GM23338 (cell line): ENCODE results near the gene SYPL1. TPM values are rescaled to one million over a fixed set of nuclear protein-coding genes. Genes with fewer than 3 reads are reported as not detected.
A peak's percentile ranks its signal among the peaks of the same experiment; 100 is the strongest.
"Not testable (repeated sequence)": the region's sequence is repeated elsewhere in the genome, so short reads cannot be mapped to it uniquely, and the experiment has no call there.

Experiments
- ATAC-seq: fragments of 200-7000 bp; cut with Tn5 transposase; 3 replicates; pipeline ENCODE4 v1.9.1; 2020
- DNase-seq: peaks from one replicate; pipeline ENCODE4 v3.0.0-alpha.2; 2015; ENCODE audit warnings: low spot score
- H2AFZ ChIP-seq: fragments of 200-600 bp; sonication (generic); 2 replicates; pipeline ENCODE4 v1.8.0; 2016; ENCODE audit warnings: antibody characterized with exemption, mild to moderate bottlenecking, moderate library complexity
- H3F3A ChIP-seq: fragments of 200-600 bp; sonication (generic); replicated peaks from 2 replicates; pipeline ENCODE4 v1.8.0; 2017; ENCODE audit warnings: antibody characterized with exemption, mixed run types, low read depth
- H3K27ac ChIP-seq: fragments of 200-600 bp; sonication (generic); 2 replicates; pipeline ENCODE4 v1.6.1; 2016; ENCODE audit warnings: low read depth
- H3K27me3 ChIP-seq: fragments of 200-600 bp; sonication (generic); 2 replicates; pipeline ENCODE4 v1.8.0; 2016; ENCODE audit warnings: mild to moderate bottlenecking, mixed run types, moderate library complexity; ENCODE audit not compliant: insufficient read depth
- H3K36me3 ChIP-seq: fragments of 200-600 bp; sonication (generic); 2 replicates; pipeline ENCODE4 v1.8.0; 2016; ENCODE audit warnings: mild to moderate bottlenecking; ENCODE audit not compliant: insufficient read depth
- H3K4me1 ChIP-seq: fragments of 200-600 bp; sonication (generic); 2 replicates; pipeline ENCODE4 v1.8.0; 2016; ENCODE audit warnings: mild to moderate bottlenecking, moderate library complexity; ENCODE audit not compliant: insufficient read depth
- H3K4me2 ChIP-seq: fragments of 200-600 bp; sonication (generic); 2 replicates; pipeline ENCODE4 v1.7.1; 2017; ENCODE audit warnings: mixed run types
- H3K4me3 ChIP-seq: fragments of 200-600 bp; sonication (generic); 2 replicates; pipeline ENCODE4 v1.6.1; 2016; ENCODE audit warnings: mixed run types
- H3K79me2 ChIP-seq: fragments of 200-600 bp; sonication (generic); replicated peaks from 2 replicates; pipeline ENCODE4 v1.8.0; 2017; ENCODE audit warnings: mild to moderate bottlenecking; ENCODE audit not compliant: insufficient read depth
- H3K9me2 ChIP-seq: fragments of 200-600 bp; sonication (generic); 2 replicates; pipeline ENCODE4 v1.8.0; 2017; ENCODE audit not compliant: insufficient read depth
- H4K20me1 ChIP-seq: fragments of 200-600 bp; sonication (generic); replicated peaks from 2 replicates; pipeline ENCODE4 v1.8.0; 2017; ENCODE audit warnings: mild to moderate bottlenecking; ENCODE audit not compliant: insufficient read depth
- H3K27ac Mint-ChIP-seq: 2 replicates; pipeline ENCODE4 v1.8.0; 2020; ENCODE audit warnings: inconsistent platforms, mild to moderate bottlenecking, moderate library complexity, mixed read lengths
- H3K27me3 Mint-ChIP-seq: 3 replicates; pipeline ENCODE4 v1.8.0; 2022; ENCODE audit warnings: low read depth, mild to moderate bottlenecking, moderate library complexity, mixed read lengths, inconsistent platforms; ENCODE audit not compliant: insufficient read depth, poor library complexity
- H3K36me3 Mint-ChIP-seq: 3 replicates; pipeline ENCODE4 v1.8.0; 2021; ENCODE audit warnings: low read depth, mild to moderate bottlenecking, inconsistent platforms, moderate library complexity, mixed read lengths
- H3K4me1 Mint-ChIP-seq: 3 replicates; pipeline ENCODE4 v1.8.0; 2020; ENCODE audit warnings: mild to moderate bottlenecking, inconsistent platforms, mixed read lengths
- H3K4me3 Mint-ChIP-seq: 3 replicates; pipeline ENCODE4 v1.8.0; 2021; ENCODE audit warnings: moderate library complexity, mild to moderate bottlenecking, inconsistent platforms, mixed read lengths
- H3K9me3 Mint-ChIP-seq: 3 replicates; pipeline ENCODE4 v1.8.0; 2020; ENCODE audit warnings: moderate library complexity, mild to moderate bottlenecking, inconsistent platforms, mixed read lengths
- CTCF ChIP-seq, 2 experiments: fragments of 200-600 bp in 1 of 2; sonication (generic) in 1 of 2; conservative IDR thresholded peaks; 2 replicates each; pipeline versions ENCODE4 v1.5.1 to v1.6.1; 2016 to 2017; ENCODE audit warnings: antibody characterized with exemption in 2 of 2, low read depth in 2 of 2, mild to moderate bottlenecking in 2 of 2, moderate library complexity in 1 of 2
- ETS1 ChIP-seq: IDR thresholded peaks from 2 replicates; pipeline ENCODE4 v1.6.1; 2016; ENCODE audit warnings: antibody characterized with exemption
- EZH2 ChIP-seq: fragments of 200-600 bp; sonication (generic); IDR thresholded peaks from one replicate; pipeline ENCODE4 v1.8.0; 2017; ENCODE audit warnings: antibody characterized with exemption, mild to moderate bottlenecking, low read depth; ENCODE audit not compliant: unreplicated experiment
- NANOG ChIP-seq: IDR thresholded peaks from 2 replicates; pipeline ENCODE4 v1.6.1; 2016; ENCODE audit warnings: antibody characterized with exemption, borderline replicate concordance
- POLR2AphosphoS5 ChIP-seq: IDR thresholded peaks from 2 replicates; pipeline ENCODE4 v1.6.1; 2016; ENCODE audit warnings: antibody characterized with exemption, low read depth
- REST ChIP-seq: IDR thresholded peaks from one replicate; pipeline ENCODE4 v1.6.1; 2018; ENCODE audit warnings: antibody characterized with exemption; ENCODE audit not compliant: unreplicated experiment
- STAT1 ChIP-seq: IDR thresholded peaks from one replicate; pipeline ENCODE4 v1.6.1; 2016; ENCODE audit warnings: antibody characterized with exemption; ENCODE audit not compliant: unreplicated experiment
- ZNF114 ChIP-seq: fragments of 250-450 bp; sonication (Bioruptor Pico); IDR thresholded peaks from 2 replicates; pipeline ENCODE4 v1.5.0; 2020; ENCODE audit warnings: mild to moderate bottlenecking, moderate library complexity
- ZNF331 ChIP-seq: fragments of 250-450 bp; sonication (Bioruptor Pico); IDR thresholded peaks from 2 replicates; pipeline ENCODE4 v1.5.0; 2020; ENCODE audit warnings: low read depth, mild to moderate bottlenecking, moderate library complexity
- ZNF462 ChIP-seq: fragments of 250-450 bp; sonication (Bioruptor Pico); IDR thresholded peaks from 2 replicates; pipeline ENCODE4 v1.5.0; 2020; ENCODE audit warnings: mild to moderate bottlenecking, moderate library complexity
- polyA plus RNA-seq: library from polyadenylated mRNA; unstranded; fragments of >200 nt; fragmentation: Nextera tagmentation; extraction: Ambion mirVana; gene quantifications from 2 replicates; pipeline ENCODE4 v1.2.1, GENCODE V29; 2016
- total RNA-seq: library from RNA; depleted of rRNA; stranded (reverse); fragments of >200 nt; shearing (Covaris generic); gene quantifications from 2 replicates; pipeline ENCODE4 v1.2.3, GENCODE V29; 2014

SYPL1 gene
- total and polyA plus RNA-seq, 2 experiments from 2014 or later = 39.3 to 52.7 TPM

- Histone ChIP-seq H3K27ac (no peak overlapping the region), H3K36me3 (no peaks in the 10 kb centered on the region), H3K27me3 (no peaks in the 10 kb centered on the region), H3F3A (no peaks in the 10 kb centered on the region), H2AFZ (peak overlapping the region; percentile 69; the same call in 1 of the 2 replicates), H4K20me1 (no peaks in the 10 kb centered on the region), H3K4me1 (0 out of 2 replicates have a peak, but pooled peaks cover 4% of the 10 kb centered on the region), H3K4me3 (no peak overlapping the region), H3K4me2 (peak overlapping the region; percentile 45; the same call in 1 of the 2 replicates), H3K9me2 (no peaks in the 10 kb centered on the region), H3K79me2 (no peaks in the 10 kb centered on the region)
- TF ChIP-seq ZNF114 (CRISPR knock-in tag) = no peak
- no peak for TF ChIP-seq CTCF (conservative IDR thresholded peaks at IDR 0.05; ENCODE audit: low read depth in 2 of 2)
- no peak for TF ChIP-seq EZH2
- no peak for TF ChIP-seq REST
- no peak for TF ChIP-seq NANOG
- no peak for TF ChIP-seq ZNF462
- no peak for TF ChIP-seq ETS1
- TF ChIP-seq STAT1 = no peak
- TF ChIP-seq ZNF331 = no peak
- TF ChIP-seq POLR2AphosphoS5 = no peak
- Mint-ChIP-seq H3K4me1 (peaks cover 15% of the 10 kb centered on the region; the same call in 2 of the 3 replicates), H3K27me3 (peaks cover 5% of the 10 kb centered on the region), H3K9me3 (no peaks in the 10 kb centered on the region), H3K27ac (peak overlapping the region; percentile 19; the same call in 1 of the 2 replicates), H3K36me3 (no peaks in the 10 kb centered on the region), H3K4me3 (no peak overlapping the region)
- DNase-seq (no peak), ATAC-seq (peak; percentile 45; the same call in 2 of the 3 replicates)
These were observed 26.7 kb upstream of the SYPL1 start for GRCh38 chr7:106138776-106139175.

- H3K4me3 ChIP-seq, H3K27me3 ChIP-seq, H3K36me3 ChIP-seq, H3K4me2 ChIP-seq, H2AFZ ChIP-seq, H3K27ac Mint-ChIP-seq, H3K79me2 ChIP-seq, H3K27me3 Mint-ChIP-seq, H3K4me3 Mint-ChIP-seq, H3K36me3 Mint-ChIP-seq, H3F3A ChIP-seq, H4K20me1 ChIP-seq, ATAC-seq, H3K9me3 Mint-ChIP-seq, H3K27ac ChIP-seq, DNase-seq, H3K4me1 ChIP-seq, H3K9me2 ChIP-seq: not testable (repeated sequence)
- H3K4me1 Mint-ChIP-seq = peaks cover 15% of the 10 kb centered on the region; the same call in 2 of the 3 replicates
These were observed 26.1 kb upstream of the SYPL1 start for GRCh38 chr7:106138181-106138580.
